Anterior cingulate cortex (tissue), 58 donors: ENCODE measurements around the gene ABCC9.

ENCODE experiments used
- DNase-seq, 58 donors: peaks; one replicate each; lab custom pipeline; 2025; lab: John Stamatoyannopoulos, UW

The ABCC9 gene

DNA sequence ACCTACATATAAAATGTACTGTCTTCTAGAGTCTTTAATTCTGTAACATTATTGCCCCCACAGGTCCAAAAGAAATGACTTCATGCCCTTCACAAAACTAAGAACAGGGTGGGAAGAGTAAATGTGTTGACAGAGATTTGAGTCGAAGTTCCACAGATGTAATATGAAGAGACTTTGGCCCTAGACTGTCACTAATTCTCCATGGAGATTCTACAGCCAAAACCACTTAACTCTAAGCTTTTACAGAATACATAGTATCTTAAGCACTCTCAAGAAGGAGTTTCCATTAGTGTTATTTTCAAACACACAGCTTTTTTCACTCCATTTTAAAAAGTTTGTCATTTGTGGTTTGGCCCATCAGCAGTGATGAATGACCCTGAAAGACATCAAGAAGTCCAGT, 56.3 kb downstream of the ABCC9 start:
- no peak for DNase-seq

DNA sequence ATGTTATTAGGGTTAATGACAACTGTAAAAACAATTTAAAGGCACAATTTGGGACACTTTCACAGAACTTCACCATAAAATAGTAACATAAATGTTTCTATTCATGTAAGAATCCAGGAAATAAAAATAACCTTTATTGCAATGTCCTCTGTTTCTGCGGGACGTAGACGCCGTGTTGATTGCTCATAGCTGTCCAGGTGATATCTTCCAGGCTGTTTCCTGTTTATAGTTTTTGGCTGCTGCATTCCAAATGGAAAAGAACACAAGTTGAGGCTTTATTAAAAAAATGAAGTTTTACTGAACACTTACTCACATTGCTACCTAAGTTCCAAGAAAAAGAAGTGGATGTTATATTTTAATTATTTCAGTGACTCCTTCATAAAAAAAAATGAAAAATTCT, 58.6 kb downstream of the ABCC9 start:
- no peak for DNase-seq

DNA sequence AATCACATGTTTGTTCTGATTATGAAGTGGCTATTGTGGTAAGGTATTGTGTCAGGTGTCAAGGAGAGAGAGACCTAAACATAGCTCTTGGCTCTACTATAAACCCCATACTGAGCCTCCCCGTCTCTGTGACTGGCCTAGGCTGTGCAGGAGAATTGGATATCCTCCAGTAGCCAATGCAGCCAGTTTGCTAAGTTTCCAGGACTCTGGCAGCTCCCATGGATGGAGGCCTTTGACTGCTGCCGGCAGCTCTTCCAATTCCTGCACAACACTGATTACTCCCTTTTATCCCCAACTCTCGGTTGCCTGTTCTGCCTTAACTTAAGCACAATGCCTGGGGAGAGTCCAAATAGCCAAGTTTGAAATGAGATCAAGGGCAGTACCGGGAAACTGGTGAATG, 59.3 kb downstream of the ABCC9 start:
- DNase-seq, result peak in 40 of 58 donors; percentile 0 to 78 (median 34)

DNA sequence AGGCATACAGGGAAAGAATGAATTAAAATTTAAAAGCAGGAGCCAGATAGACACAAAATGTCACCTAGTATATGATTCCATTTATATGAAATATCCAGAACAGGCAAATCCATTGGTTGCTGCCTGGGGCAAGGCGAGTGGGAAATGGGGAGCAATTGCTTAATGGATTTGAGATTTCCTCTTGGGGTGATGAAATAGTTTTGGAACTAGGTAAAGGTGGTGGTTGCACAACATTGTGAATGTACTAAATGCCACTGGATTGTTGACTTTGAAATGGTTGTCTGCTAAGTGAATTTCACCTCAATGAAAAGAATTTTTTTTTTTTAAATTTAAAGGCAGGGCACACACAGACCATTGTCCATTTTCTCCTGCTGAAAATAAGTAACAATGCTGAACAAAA, 61.9 kb downstream of the ABCC9 start:
- no peak for DNase-seq

DNA sequence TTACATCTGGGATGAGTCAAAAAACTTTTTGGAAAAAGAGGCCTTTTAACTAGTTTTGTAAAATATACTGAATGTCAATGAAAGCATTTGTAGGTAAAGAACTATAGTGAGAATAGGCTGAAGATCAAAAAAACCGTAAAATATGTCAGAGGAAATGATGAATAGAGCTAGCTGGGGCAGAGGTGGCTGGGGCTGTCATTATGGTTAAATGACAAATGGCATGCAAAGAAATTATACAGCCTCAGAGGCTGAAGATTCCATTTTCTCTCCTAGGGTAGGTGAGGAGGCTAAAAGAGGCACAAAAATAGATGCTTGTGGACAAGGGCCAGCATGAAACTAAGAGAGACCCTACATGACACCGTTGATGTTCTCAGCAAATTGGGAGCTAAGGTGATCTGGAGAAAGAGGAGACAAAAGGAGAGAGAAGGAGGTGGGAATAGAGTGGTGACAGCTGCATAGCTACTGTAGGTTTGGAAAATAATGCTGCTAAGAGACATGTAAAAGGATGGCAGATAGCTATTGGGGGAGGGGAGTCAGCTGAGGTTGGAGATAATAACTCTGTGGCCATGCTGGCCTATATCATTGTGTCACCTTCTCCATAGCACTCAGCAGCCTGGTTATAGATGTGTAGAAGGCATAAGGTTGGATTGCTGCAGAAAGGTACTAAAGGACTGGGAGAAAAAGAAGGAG, 63.8 kb downstream of the ABCC9 start:
- no peak for DNase-seq

DNA sequence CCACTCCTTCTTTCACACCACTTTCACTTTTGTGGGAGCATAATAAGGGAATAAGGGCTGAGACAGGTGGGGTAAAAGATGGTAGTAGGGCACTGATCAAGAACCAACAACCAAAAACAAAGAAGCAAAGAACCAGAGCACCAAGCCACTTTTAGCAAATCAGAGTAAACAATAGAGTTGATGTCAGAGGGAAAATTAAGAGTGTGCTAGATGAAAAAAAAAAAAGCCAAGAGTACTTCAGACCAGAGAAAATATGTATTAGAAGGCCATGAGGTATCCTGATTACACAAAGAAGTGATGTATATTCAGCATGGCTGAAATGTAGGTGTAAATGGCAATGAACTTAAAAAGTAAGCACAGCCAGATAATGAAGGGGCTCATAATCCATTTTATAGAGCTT, 75.4 kb downstream of the ABCC9 start:
- DNase-seq, result no peak

DNA sequence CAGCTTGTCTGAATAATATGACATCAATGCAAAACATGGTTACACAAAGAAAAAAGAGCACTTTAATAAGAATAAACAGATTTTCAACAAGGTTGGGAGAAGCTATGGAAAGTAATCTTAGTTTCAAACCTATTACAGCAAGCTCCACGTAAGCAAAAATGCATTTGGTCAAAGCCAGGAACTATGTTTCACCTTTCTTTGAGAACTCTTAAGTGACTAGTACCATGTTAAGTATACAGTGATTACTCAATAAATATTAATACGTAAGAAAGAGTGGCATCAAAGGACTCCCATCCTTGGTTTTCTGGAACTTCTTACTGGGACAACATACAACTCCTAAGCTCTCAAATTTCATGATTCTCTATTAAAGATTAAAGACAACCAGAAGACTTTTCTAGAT, 80.7 kb downstream of the ABCC9 start:
- no peak for DNase-seq

DNA sequence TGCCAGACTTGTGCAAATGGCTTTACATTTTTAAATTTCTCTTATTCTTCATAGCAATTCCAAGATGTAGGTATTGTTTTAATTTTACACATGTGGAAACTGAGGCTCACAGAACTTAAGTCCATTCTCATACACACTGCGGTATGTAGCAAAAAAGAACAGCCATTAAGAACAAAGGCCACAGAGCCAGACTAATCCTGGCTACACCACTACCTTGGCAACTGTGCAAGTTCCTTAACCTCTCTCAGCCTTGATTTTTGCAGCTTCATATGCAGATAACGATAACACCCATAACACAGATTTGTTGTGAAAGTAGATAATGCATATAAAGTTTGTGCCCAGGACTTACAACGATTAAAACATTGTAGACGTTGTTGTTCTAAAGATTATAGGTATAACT, 81.1 kb downstream of the ABCC9 start:
- DNase-seq, result no peak

DNA sequence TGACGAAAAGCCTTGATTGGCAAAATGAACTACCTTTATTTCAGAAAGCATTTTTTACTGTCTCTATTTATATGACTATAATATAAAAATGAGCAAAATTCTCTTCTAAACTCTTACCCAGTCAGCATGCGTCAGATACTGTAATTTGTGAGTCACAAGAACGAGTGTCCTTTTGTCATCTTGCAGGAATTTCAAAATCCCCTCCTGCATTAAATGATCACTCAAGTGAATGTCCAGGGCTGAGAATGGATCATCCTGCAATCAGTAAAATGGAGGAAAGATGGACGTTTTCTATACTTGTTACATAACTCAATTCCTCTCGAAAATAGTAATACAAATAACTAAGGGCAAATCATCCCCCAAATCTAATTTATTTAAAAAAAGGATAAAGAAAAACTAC, 89.0 kb downstream of the ABCC9 start:
- DNase-seq, result no peak

DNA sequence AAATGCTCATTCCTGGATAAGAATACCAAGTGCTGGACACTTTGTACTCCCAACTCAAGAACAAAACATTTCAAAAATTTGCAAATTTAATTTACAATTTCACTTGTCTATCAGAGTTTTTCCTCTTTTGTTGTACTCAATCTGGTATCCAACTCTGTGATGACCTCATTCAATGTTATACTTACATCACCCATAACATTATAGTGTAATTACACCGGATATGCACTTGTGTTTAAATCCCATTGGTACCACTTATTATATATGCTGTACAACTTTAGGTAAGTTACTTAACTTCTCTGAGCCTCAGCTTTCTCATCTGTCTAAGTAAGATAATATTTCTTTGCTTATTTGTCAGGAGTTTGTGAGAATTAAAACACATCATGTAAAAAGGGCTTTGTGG, 90.1 kb downstream of the ABCC9 start:
- no peak for DNase-seq

DNA sequence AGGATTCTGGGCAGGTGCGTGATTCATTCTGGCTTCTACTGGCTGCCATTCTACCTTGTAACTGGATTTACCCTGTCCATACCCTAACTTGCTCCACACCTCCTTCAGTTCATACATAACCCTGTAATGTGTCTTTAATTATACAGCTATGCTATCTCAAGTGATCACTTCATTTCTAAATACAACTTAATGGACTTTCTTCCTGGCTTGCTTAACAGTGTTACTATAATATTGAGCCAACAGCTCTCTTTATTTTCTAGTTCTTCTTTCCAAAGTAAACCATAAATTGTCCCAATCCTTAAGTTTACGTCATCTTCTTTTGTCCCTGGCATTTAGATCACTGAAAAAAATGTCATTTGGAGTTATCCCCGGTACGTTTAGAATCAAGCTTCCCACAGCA, 90.8 kb downstream of the ABCC9 start:
- DNase-seq, result no peak

DNA sequence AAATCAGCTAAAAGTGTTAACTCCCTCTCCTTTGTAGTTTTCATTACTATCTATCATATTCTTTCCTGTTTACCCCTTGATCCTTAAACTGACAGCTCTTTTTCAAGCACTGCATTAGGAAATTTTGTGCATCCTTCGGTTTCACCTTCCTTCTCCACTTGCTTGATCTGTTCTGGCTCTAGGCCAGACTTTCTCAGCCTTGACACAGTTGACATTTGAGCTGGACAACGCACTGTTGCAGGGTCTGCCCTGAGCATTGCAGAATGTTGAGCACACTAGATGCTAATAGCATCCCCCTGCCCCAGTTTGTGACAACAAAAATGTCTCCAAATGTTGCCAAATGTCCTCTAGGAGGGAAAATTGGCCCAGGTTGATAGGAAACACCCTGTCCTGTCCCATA, 91.3 kb downstream of the ABCC9 start:
- no peak for DNase-seq

DNA sequence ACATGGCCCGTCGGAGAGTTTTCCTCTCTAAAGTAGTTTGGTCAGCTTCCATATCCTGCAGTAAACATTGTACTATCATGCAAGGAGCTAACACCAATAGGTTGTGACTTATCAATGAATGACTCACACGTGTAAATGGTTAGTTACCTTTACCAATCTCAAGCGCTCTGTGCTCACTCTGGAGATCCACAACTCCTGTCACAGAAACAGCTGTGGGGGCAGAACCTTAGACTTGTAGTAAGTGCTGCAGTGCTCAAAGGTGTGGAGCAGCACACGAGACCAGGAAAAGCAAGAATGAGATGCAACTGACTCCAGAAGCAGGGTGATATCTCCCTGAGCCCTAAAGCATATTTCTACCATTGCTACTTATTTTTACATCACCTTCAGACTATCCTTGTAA, 93.0 kb downstream of the ABCC9 start:
- DNase-seq, result no peak

DNA sequence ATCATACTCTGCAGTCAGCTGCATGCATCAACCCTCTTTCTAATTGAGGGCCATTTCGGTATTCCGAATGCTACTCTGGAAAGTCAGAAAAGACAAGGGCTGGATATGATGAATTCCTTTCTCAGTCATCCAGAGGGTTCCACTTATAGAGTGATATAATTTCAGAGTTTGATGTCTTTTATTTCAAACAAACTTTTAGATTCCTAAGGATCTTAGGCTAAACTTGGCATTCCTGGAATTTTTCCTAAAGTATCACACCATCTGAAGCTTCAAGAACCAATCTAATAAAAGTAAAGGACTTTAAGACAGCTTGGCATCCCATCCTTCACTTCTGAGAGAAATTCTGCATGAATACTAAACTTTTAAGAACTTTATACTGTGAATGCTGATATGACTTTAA, 97.4 kb downstream of the ABCC9 start:
- no peak for DNase-seq

DNA sequence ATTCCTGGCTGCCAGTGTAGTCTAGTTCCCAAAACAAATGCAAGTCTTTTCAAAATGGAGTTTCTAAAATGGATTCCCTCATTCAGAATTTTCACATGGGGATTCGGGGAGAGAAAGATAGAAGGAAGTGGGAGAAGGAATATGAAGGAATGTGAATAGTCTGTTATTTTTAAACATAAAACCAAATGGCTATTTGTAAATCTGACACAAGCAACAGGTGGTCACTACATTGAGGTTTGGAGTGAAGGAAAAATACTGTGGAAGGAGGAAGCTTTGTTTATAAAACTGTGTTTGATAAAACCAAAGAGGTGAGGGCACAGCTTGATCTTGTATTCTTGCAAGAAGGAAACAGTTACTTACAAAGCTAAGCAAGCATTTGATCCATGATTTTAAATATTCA, 101.5 kb downstream of the ABCC9 start:
- no peak for DNase-seq

DNA sequence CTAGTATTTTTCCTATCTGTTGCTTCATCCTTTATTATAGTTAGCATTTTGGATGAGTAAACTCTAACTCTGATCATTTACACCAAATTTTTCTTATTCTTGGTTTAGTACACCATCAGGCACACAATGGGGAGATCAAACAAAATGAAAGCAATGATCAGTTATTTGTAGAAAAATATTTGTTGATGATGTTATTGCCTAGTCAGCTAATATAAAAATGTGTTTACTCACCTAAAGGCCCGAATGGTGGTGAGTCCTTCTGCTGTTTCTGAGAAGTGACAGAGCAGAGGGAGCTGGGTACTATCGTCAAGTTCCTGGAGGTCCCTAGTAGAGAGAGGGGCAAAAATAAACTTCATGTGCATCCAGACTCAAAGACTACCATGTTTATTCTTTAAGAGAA, 103.4 kb downstream of the ABCC9 start:
- no peak for DNase-seq

DNA sequence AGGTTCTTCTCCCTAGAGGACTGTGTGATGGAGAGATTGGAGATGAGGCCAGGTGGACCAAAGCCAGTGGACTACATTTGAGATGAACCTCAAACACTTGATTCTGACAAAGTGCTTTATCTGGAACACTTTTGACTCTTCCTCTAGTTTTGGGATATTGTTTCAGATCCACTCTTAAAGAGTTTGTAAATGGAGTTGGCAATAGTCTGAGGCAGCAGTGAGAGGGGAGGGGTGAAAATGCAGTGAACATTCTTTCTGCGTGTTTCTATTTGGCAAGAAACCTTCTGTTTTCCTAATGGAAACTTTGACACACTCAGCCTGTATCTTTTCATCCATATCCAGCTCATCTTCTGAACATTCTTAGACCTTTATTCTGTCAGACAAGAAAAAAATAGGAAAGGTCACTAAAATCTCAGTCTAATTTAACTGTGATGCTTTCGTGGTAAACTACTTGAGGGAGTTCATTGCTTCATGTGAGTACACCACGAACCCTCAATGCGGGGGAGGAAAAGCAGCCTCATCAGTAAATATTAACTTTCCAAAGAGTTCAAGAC, 109.4 kb downstream of the ABCC9 start:
- DNase-seq, result no peak

DNA sequence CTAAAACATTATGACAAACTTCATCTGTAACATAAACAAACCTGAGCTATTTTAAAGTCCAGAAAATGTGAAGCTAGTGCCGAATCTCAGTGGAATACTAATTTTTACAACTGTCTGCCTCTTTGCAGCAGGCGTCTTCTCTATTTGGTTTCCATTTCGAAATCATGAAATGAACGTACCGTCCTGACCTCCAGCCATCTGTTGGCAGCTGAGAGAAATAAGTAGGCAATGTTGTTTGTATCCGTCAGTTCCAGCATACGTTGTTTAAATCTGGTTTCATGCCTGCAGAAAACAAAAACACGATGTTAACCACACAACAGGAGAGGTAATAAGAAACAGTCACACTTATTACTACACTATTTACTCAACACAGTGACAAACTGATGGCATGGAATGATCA, 112.4 kb downstream of the ABCC9 start:
- no peak for DNase-seq

DNA sequence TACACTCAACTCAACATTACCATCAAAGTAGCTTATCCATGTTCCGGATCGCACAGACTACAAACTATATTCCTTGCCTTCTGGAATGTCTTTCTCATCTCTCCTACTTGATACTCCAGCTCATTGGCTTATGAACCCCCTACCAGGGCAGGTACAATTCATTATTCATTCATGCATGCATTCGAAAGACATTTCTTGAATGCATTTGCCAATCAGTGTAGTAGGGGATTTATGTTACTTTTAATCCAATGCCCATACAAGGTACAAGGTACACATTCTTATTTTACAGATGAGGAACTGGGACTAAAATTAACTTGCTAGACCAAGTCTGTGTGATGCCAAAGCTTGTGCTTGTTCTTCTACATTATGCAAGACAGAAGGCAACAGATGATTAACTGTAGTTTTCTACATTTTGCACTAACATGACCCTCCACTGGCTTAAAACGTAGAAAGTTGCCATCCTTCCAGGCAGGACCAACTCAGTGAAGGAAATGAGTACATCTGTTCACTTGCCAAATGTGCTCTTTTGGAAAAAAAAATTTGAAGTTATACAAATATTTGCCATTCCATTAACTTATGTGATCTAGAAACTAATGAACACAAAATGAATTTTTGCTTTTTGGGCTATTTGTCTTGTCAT, 113.0 kb downstream of the ABCC9 start:
- DNase-seq, result no peak

DNA sequence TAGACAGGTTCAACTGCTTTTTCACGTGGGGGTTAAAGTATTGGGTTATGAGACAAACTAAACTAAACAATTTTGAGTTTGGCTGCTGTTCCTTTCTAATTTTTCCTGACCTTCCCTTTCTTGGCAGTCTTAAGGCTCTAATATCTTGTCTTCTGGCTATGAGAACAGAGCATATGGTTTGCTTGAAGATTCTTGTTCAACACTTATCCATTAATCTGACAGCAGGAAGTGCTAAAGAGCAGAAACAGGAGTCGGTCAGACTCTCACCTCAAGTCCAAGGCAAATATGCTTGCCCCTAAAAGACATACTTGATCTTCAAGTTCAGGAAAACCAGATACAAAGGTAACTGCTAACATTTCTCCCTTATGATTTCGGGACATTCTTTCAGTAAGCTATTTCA, 114.1 kb downstream of the ABCC9 start:
- no peak for DNase-seq

DNA sequence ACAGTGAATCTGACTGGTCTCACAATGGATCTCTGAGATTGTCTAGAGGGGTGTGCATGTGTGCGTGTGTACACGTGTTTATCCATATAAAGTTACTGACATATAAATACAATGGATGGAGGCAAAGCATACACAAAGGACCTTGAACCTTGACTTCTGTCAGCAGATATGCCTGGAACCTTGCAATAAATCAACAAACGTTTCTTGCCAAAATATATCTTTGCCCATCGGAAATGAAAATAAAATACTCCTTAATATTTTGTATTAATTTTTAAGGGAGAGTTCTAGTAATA, 114.7 kb downstream of the ABCC9 start:
- no peak for DNase-seq

DNA sequence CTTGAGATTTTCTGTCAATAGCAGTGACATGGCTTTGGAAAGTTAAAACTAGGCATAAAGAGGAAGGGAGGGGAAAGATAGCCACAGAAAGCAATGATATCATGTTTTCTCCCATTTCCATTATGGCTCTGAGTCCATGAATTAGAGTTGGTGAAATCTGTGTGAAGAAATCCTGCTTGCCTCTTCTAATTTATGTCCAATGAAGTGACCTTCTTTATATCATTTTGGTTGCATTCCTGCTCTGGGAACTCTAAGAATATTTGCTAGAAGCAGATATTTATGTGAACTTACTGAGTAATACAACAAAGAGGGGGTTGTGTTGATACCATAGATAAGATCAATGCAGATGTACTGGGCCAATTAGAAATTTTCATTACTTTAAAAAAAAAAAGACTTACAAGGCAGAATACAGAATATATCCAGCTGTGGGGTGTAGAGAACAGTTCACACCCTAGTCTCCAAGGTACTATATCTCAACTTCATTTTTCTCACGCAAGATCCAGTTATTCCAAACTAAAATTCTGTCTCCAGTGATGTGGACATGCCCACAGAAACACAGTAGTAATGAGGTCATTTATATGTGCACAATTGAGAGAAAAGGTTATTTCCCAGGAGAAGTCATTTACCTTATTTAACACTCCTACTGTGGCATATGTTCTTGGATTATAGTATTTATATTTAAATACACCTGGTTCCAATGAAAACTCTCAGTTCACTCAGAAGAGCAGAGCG, 115.2 kb downstream of the ABCC9 start:
- DNase-seq, result no peak
